GM19438 (cell line): ENCODE measurements around the gene PXDC1.

Experiments used
- ATAC-seq: cut with Tn5 transposase; IDR thresholded peaks from one replicate; pipeline ENCODE4 v1.9.1; 2021; ENCODE audit warnings: low read depth; ENCODE audit not compliant: unreplicated experiment

The PXDC1 gene

DNA sequence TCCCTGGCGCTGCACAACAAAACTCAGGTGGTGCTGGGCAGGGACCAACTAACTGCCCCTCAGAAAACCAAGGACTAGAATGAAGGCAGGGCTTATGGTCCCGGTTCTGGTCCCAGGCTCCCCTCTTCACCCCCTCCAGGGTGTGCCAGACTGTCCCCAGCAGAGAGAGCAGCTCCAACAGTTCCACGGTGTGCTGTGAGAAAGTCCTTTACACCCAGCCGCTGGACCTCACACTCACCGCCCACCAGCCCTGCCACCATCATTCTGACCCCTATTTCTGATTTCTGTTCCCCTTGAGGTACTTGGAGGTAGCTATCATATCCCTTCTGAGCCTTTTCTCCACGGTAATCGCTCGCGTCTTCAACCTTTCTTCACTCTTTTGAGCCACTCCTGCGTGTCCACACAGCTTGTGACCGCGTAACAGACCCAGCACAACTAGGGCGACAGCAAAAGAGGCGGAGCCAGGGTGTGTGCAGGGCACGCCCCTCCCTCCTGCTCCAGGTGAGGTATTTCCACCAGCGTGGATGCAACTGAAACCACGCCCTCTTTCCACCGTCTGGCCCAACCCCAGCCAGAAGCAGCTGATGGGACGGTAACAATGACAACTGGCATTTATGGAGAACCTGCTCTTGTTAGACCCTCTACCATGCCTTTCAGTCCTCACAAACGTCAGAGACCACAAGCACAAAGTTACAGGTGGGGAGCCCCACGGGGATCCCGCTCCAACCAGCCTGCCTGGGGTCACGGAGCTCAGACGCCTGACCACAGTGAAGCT, 2.3 kb downstream of the PXDC1 start:
- no peak for ATAC-seq

DNA sequence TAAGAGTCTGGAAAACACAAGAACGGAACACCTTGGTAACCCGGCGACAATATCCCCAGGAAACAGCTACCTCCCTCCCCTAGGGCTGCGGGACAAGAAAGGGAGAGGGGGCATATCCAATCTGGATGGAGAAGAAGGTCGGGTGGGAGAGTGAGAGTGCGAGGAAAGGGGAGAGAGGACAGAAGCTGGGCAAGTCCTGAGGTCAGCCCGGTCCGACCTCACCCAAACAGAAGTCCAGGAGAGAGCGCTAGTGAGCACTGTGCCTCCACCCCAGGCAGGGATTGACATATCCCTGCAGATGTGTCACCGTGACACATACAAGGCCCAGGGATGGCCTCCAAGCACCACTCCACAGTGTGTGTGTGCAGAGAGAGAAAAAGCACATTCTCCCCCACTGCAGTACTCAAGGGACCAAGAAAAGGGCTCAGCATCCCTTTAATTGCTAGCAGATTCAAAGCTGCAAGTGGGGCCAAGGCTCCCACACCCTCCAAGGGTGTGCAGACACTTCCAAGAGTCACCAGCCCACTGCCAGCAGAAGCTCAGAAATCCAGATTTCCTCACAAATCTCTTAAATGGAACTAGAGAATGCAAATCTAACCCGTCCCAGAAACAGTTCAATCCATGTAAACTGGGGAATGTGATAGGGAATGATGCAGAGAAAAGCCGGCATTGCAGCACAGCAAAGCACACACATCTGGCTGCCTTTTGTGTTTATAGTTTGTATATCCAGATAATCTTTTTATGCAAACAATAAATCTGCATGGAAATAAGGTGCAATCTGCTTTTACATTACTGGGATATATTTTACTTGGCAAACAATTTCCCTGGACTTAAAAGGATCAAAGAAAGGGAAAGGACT, 3.1 kb downstream of the PXDC1 start:
- ATAC-seq = no peak

DNA sequence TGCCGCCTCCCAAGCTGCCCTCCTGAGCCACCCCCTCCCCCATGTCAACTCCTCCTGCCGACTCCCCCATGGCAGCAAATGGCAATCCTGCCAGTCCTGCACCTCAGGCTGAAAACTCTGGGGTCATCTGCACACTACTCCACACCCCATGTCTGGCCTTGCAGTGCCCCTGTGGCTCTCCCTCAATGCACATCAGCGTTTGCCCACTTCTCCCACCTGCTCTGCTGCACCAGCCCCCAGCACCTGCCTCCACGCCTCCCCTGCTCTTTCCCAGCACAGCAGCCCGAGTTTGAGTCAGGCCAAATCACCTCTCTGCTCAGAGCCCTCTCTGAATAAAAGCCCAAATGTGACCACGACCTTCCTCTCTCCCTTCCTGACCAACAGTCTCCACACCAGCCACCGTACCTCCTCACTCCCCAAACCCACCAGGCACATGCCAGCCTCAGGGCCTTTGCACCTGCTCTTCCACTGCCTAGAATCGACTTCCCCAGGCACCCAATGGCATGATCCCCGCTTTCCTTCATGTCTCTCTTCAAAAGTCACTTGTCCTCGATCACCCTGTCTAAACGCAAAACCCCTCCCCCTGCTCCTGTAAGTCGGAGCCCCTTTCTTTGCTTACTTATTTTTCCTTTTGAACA, 4.3 kb downstream of the PXDC1 start:
- no peak for ATAC-seq

DNA sequence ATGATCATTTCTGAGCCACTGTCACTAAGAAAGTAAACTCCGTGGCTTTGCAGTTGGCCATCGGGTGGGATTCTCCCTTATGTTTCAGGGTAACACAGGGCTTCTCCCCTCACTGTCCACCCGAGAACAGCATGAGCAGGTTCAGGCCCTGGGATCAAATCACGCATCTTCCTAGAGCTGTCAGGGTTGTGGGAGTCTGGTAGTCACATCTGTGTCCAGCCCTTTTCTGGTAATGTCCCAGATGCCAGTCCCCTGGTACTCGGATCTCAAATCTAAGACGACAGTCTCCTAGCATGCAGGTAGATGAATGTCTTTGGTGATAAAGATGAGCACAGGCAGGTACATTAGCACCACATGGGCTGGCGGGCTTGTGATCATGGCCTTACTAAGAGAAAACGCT, 4.8 kb downstream of the PXDC1 start:
- no peak for ATAC-seq

DNA sequence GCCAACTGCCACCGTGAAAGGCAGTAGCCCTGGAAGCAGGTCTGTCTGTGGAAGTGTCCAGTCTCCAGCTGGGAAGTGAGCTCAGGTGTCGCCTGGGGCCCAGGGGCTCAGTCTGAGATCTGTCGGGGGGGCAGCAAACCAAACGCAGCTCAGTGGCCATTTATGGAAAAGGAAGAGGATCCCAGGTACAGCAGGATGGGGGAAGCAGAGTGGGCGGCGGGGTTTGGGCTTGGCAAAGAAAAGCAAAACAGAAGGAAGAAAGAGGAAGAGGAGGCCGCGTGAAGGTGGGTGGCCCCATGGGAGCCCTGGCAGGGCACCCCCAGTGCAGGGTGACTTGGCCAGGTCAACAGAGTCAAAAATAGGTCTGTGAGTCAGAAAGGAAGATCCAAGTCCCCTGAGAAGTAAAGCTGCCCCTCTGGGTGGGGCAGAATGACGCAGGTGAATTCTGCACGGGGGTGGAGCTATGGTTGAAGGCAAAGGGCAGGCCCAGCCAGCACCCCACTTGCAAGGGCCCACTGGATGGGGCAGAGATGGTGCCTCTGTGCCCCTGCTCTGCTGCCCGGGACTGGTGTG, 5.3 kb downstream of the PXDC1 start:
- no peak for ATAC-seq

DNA sequence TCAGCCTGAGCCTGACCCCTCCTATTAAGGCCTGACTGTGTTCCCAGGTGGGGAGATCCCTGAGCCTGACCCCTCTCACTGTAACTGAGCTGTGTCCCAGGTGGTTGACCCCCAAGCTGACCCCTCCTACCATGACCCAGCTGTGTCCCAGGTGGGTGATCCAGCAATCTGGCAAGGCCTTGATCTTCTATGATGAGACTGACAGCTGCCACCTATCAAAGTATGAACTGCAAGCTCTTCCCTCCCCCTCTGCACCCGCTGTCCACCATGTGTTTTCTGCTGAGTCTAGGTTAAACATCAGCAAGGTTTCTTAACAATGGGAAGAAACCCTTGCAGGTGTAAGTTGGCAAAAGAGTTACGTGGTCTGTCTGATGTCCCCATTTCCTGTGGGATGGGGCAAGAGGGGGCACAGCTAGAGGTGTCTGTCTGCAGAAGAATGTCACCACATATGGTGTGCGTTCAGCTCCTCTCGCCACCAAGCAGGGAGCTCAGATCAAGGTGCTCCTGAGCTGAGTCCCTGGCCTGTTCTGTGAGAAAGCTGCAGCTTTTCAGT, 5.9 kb downstream of the PXDC1 start:
- ATAC-seq = no peak

DNA sequence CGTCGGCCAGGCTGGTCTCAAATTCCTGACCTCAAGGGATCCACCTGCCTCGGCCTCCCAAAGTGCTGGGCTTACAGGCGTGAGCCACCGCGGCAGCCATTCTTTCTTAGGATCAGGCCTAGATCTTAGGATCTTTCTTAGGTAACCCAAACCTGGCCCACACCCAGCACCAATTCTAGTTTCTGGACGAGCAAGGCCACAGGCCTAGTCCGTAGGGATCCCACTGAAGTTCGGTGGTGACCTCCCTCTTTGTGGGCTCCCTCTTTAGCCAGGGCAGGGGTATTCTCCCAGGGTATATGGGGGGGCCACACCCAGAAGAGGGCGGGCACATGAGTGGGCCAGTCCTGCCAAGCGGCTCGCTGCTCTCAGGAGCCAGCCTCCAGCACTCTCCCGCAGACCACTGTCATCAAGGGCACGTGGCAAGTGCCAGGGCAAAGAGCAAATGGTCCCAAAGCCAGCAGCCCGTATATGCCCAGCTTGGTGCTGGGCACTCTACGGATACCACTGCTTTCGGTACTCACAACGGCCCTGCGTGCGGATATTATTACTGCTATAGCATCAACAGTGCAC, 6.5 kb downstream of the PXDC1 start:
- no peak for ATAC-seq

DNA sequence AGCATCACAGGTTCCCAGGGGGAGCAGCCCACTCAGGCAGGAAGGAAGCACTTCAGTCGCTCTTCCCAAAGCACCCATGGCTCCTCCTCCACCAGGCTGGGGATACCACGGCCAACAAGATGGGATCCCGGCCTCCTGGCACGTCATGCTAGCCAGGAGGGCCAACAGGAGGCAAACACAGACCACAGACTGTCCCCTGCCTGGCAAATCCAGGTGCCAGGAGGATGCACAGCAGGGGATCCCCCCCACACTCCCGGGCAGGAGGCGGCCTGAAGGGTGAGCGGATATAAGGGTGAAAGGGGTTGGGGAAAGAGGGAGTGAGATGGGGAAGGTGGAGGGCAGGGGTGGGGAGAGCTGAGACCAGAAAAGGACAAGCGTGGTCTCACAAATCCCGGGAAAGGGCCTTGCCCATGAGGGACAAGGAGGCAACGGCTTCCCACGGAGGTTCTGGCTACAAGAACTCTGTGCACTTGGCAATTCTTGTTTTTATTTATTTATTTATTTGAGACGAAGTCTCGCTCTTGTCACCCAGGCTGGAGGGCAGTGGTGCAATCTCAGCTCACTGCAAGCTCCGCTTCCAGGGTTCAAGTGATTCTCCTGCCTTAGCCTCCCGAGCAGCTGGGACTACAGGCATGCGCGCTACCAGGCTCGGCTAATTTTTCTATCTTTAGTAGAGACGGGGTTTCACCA, 7.2 kb downstream of the PXDC1 start:
- no peak for ATAC-seq

DNA sequence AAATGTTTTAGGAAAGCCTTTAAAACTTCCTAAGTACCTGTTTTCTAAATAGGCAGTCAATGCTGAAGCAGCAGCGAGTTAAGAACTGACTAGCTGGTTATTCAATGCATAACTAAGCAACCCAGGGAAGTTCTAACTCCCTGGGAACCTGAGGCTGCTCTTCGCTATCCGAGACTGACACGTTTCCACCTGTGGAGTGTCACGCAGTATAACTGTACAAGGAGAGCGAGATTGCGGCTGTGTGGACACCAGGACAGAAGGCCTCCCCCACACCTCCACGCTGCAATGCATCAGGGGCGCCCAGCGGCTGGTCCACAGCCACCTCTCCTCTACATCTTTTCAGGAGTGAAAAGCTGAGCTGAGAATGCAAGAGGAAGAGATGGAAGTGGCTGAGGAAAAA, 8.0 kb downstream of the PXDC1 start:
- ATAC-seq = no peak

DNA sequence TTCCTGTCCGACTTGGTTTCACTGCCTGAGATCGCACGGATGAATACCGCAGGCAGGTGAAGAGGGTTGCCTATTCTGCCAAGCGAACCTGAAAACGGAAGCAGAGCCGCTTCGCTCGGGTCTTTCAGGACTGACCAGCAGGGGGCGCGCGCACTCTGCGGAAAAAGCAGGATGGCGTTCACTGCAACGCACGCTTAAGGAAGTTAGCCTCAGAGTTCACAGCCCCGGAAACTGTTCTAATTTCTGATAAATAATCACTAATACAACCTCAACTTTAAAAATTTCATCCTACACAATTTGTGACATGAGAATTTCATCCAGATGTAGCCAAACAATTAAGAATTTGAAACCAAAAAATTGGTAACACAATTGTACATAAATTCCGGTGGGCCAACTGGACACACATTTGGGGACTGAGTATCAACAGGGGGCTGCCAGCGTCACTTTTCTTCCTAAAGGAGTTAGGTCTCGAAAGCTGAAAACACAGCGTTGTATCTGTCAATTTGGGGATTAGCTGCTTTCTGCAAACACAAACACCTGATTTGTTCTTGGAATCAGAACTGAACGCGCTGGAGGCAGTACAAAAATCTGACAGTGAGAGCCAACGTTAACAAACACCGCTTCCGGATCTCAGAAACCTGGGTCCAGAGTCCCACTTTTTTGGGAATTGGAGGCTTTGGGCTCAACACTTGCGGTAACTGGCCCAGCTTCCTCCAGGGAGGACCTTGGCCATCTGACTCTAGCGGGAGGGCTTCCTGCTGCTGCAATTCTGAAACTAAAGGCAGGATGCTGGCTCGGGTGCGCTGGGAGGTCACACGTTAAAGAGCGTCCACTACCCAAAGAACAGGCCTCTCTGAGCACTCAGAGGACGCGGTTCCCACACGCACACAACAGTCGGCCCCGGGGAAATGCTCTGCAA, 8.8 kb downstream of the PXDC1 start:
- peak; percentile 77 for ATAC-seq

DNA sequence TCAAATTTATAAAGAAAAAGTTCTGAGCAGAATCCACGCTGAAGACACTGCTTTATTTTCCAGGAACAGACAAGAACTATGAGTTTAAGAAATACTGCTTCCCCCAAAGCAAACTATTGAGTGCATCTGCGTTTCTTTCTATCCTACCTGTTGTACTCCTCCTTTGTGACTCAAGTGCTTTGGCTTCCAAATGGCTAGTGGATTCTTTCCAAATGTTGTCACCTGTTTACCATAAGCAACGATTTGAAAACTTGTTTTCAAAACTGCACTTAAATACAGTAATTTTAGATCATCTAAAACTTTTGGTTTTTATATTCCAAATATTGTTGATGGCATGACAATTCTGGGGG, 9.5 kb downstream of the PXDC1 start:
- ATAC-seq = no peak

DNA sequence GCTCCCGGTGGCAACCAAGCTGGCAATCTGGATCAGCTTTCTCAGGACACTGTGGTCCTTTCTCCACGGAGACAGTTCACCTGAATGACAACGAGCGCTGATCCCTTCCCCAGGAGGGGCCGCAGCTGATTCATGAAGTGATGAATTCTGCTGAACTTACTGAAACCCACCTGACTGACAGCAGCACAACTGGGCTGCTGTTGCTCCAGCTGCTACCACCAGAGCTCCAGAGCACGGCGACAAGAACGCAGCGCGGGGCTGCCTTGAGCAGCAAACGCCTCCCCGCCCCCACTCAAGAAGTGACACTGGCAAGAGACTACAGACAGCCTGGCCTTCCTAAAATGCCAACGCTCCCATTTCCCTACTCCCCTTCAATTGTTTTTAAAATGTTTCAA, 10.0 kb downstream of the PXDC1 start:
- ATAC-seq = no peak

DNA sequence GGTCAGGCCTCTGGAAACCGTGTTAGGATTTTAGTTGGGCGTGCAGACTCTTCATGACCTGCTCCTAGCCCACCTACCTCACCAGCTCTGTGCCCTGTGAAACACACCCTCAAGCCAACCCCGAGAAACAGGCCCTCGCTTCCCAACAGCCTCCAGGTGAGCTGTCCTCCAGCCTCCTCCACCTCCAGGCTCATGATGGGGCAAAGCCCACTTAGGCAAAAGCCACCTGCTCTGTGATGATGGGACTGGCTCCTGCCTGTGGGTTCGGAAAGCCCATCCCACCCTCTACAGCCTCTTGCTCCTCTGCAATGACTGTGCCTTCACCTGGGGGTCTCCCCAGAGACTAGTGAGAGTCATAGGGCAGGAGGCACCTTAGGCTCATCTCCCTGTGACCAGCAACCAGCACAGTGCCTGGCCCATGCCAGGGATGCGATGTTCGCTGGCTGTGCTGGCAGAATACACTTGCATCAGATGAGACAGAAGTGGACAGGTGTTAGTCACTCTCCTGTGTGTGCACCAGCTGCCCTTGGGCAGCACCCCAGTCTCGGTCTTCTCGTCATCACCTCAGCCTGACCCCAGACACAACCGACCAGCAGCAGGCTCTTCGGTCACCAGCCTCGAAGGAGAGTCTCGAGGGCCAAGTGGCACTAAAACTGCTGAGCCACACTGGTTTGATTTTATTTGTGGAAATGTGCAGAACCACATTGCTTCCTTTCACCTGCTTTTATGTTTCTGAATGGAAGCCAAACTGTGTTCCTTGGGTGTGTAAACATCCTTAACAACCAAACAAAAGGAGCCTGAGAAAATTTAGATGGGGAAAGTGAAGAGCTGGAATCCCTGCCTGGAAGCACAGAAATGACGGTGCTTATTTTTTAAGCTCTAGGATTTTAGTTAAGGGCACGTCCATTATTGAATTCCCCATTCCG, 10.7 kb downstream of the PXDC1 start:
- ATAC-seq = no peak

DNA sequence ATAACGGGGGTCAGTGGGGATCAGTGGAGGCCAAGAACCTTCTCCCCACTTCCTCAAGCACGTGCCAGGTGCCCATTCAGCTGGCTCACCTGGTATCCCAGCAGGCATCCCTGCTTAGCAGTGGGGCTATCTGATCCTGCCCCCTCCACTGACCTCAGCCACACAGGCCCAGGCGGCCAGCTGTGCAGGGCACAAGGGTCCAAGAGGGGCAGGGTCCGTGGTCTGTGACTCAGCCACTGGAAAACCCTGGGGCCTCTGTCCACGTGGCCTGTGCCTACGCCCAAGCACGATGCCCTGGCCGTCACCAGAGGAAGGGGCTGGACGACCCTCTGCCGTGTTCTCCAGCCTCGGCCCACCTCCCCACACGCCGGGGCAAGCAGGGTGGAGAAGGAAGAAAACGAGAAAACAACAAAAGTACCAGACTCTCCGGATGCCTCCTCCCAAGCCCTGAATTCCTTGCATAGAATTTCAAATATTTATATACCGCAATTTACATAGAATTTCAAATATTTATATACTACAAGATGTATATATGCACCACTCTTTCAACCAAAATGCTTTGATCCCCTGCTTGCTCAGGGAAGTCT, 12.1 kb downstream of the PXDC1 start:
- no peak for ATAC-seq

DNA sequence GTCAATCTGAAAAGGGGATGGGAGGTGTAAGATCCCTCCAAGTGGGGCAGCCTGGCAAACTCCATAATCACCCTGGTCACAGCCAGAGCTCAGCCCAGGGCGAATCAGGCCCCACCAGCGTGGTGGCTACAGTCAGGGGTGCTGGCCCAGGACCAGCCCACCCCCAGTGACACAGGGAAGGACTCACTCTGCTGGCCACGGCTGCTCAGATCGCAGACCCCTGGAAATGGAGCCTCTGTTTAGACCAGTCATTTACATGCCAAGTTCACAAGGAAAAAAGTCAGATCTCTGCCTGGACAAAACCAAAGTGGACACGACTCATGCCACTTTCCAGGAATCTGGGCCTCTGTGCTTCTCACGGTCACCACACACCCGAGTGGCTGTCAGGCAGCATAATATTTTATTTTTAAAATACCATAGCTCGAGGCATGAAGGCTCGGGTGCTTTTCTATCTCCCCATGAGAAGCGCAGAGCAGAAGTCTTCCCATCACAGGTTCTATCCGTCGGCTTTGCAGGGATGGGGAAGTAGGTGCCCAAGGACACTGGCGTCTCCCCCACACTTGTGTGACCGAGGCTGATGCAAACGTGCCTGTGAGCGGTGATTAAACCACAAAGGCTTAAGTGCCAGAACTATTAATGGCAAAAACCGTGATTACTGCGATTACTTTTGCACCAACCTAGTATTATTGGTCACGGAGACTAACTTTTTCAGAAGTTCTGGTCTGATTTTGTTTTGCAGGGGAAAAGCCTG, 13.0 kb downstream of the PXDC1 start:
- no peak for ATAC-seq

DNA sequence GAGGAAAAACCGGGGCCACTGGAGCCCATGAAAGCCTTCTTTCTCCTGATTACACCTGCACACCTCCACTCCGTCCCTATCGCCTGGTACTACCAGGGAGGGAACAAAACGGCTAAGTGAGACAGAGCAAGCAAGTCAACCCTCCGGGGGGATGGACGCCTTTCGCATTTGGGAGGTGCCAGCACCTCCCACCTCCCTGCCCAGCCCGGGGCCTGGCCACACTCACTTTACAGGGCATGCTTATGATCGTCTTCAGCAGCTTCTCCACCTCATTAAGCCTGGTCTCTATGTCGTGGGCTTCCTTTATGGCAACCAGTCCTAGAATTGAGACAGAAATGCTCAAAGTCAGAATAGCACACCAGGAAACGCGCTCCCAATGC, 13.7 kb downstream of the PXDC1 start:
- no peak for ATAC-seq
